Measurements from ENCODE around the gene HSPB1. TPM values are rescaled to one million over a fixed set of nuclear protein-coding genes. Genes with fewer than 3 reads are reported as not detected.

HSPB1 gene
- total RNA-seq, 1 experiment from 2014 or later: 422 TPM

DNA sequence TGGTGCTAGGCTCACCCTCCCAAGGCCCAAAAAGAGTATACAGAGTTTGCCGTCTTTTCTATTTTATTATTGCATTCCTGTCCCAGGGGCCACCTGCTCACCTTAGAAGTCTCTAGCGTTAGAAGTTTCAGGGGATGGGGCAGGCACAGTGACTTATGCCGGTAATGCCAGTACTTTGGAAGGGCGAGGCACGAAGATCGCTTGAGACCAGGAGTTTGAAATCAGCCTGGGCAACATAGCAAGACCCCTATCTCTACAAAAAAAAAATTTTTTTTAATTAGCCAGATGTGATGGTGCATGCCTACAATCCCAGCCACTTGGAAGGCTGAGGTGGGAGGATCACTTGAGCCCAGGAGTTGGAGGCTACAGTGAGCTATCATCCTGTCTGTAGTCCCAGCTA, 30.3 kb upstream of the HSPB1 start:
- ChIA-PET POLR2A (no interaction called here), CTCF (no interaction called here)
- in situ Hi-C loops (cut with HindIII; ENCODE audit: low pct_unique_long_range_greater_than_20kb, low sequenced_read_pairs): no loop called here
- Histone ChIP-seq H3K4me1 (ENCODE audit: control insufficient read depth, insufficient read depth, low read length) (peaks cover 11% of the 10 kb centered on the region; the same call in 1 of the 2 replicates), H3K27me3 (ENCODE audit: control insufficient read depth, insufficient read depth, low read length) (no peaks in the 10 kb centered on the region), H3K27ac (ENCODE audit: low read length) (no peak overlapping the region), H3K36me3 (ENCODE audit: control insufficient read depth, insufficient read depth, low read length) (no peaks in the 10 kb centered on the region), H3K9me3 (ENCODE audit: control insufficient read depth, insufficient read depth, low read depth, low read length) (no peaks in the 10 kb centered on the region), H3K4me3 (ENCODE audit: low read depth in 2 of 2, low read length in 2 of 2) (no peak overlapping the region)
- TF ChIP-seq SIN3A (IDR thresholded peaks at IDR 0.05; ENCODE audit: borderline replicate concordance, insufficient read depth, low read depth, low read length) (no peak), POLR2AphosphoS5 (IDR thresholded peaks at IDR 0.05; ENCODE audit: low read depth, low read length) (no peak), TCF7L2 (IDR thresholded peaks at IDR 0.05; ENCODE audit: low read depth, low read length) (no peak)
- TF ChIP-seq, protein P1, sequence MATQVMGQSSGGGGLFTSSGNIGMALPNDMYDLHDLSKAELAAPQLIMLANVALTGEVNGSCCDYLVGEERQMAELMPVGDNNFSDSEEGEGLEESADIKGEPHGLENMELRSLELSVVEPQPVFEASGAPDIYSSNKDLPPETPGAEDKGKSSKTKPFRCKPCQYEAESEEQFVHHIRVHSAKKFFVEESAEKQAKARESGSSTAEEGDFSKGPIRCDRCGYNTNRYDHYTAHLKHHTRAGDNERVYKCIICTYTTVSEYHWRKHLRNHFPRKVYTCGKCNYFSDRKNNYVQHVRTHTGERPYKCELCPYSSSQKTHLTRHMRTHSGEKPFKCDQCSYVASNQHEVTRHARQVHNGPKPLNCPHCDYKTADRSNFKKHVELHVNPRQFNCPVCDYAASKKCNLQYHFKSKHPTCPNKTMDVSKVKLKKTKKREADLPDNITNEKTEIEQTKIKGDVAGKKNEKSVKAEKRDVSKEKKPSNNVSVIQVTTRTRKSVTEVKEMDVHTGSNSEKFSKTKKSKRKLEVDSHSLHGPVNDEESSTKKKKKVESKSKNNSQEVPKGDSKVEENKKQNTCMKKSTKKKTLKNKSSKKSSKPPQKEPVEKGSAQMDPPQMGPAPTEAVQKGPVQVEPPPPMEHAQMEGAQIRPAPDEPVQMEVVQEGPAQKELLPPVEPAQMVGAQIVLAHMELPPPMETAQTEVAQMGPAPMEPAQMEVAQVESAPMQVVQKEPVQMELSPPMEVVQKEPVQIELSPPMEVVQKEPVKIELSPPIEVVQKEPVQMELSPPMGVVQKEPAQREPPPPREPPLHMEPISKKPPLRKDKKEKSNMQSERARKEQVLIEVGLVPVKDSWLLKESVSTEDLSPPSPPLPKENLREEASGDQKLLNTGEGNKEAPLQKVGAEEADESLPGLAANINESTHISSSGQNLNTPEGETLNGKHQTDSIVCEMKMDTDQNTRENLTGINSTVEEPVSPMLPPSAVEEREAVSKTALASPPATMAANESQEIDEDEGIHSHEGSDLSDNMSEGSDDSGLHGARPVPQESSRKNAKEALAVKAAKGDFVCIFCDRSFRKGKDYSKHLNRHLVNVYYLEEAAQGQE (IDR thresholded peaks at IDR 0.05; ENCODE audit: insufficient read depth in 1 of 2, low read depth in 2 of 2, low read length in 1 of 2): no peak
- TF ChIP-seq, protein P2, sequence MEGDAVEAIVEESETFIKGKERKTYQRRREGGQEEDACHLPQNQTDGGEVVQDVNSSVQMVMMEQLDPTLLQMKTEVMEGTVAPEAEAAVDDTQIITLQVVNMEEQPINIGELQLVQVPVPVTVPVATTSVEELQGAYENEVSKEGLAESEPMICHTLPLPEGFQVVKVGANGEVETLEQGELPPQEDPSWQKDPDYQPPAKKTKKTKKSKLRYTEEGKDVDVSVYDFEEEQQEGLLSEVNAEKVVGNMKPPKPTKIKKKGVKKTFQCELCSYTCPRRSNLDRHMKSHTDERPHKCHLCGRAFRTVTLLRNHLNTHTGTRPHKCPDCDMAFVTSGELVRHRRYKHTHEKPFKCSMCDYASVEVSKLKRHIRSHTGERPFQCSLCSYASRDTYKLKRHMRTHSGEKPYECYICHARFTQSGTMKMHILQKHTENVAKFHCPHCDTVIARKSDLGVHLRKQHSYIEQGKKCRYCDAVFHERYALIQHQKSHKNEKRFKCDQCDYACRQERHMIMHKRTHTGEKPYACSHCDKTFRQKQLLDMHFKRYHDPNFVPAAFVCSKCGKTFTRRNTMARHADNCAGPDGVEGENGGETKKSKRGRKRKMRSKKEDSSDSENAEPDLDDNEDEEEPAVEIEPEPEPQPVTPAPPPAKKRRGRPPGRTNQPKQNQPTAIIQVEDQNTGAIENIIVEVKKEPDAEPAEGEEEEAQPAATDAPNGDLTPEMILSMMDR (IDR thresholded peaks at IDR 0.05): no peak
- no TSS peak for BruUV-seq (replicated peaks)
- ATAC-seq: no peak
- intact Hi-C loops (cut with micrococcal nuclease; ENCODE audit: unreplicated experiment): no loop called here
- DNase-seq (ENCODE audit: low read depth, low spot score): no peak

- no peak for TF ChIP-seq TCF7L2 (IDR thresholded peaks at IDR 0.05; ENCODE audit: low read depth, low read length)
- TF ChIP-seq SIN3A (IDR thresholded peaks at IDR 0.05; ENCODE audit: borderline replicate concordance, insufficient read depth, low read depth, low read length): no peak
- TF ChIP-seq, protein P2 (IDR thresholded peaks at IDR 0.05): no peak
- TF ChIP-seq, protein P1 (IDR thresholded peaks at IDR 0.05; ENCODE audit: insufficient read depth in 1 of 2, low read depth in 2 of 2, low read length in 1 of 2): no peak
- no peak for TF ChIP-seq POLR2AphosphoS5 (IDR thresholded peaks at IDR 0.05; ENCODE audit: low read depth, low read length)
- DNase-seq (ENCODE audit: low read depth, low spot score): no peak
- Histone ChIP-seq H3K36me3 (ENCODE audit: control insufficient read depth, insufficient read depth, low read length) (no peaks in the 10 kb centered on the region), H3K9me3 (ENCODE audit: control insufficient read depth, insufficient read depth, low read depth, low read length) (no peaks in the 10 kb centered on the region), H3K4me1 (ENCODE audit: control insufficient read depth, insufficient read depth, low read length) (peaks cover 10% of the 10 kb centered on the region; the same call in 1 of the 2 replicates), H3K27ac (ENCODE audit: low read length) (peak overlapping the region; percentile 11; the same call in 1 of the 2 replicates), H3K27me3 (ENCODE audit: control insufficient read depth, insufficient read depth, low read length) (no peaks in the 10 kb centered on the region), H3K4me3 (ENCODE audit: low read depth in 2 of 2, low read length in 2 of 2) (no peak overlapping the region)
- intact Hi-C loops (cut with micrococcal nuclease; ENCODE audit: unreplicated experiment) (no loop called here), in situ Hi-C loops (cut with HindIII; ENCODE audit: low pct_unique_long_range_greater_than_20kb, low sequenced_read_pairs) (no loop called here)
- no TSS peak for BruUV-seq (replicated peaks)
- no peak for ATAC-seq
- ChIA-PET POLR2A (no interaction called here), CTCF (no interaction called here)
These were observed 29.5 kb upstream of the HSPB1 start for GRCh38 chr7:76272851-76273497.

Measured in Panc1 (cell line).